Measurements from ENCODE around the gene C6orf89.

C6orf89 gene

GRCh38 chr6:36885461-36886401 is at the start of gene C6orf89:
TSS of gene C6orf89 (plus strand) at chr6:36885952. CDS start at chr6:36899445, 13,493 bp downstream.
- no peaks in the 10 kb centered on the region for H4K20me1 ChIP-seq (ENCODE audit: insufficient read depth, low read length)
- peaks cover 16% of the 10 kb centered on the region for H3K4me1 ChIP-seq (ENCODE audit: low read length)
- H3K9me3 ChIP-seq (ENCODE audit: insufficient read depth, low read length): no peaks in the 10 kb centered on the region
- H3K4me2 ChIP-seq (ENCODE audit: low read length): peak within 1 kb of the TSS; percentile 95
- peak within 1 kb of the TSS; percentile 71 for H3K27ac ChIP-seq (ENCODE audit: low read length)
- H3K27me3 ChIP-seq (ENCODE audit: low read depth, low read length): no peaks in the 10 kb centered on the region
- peak within 1 kb of the TSS; percentile 95 for H3K9ac ChIP-seq (ENCODE audit: low read length)
- H3K36me3 ChIP-seq (replicated peaks; ENCODE audit: low read depth, low read length): no peaks in the 10 kb centered on the region
- H3K79me2 ChIP-seq (ENCODE audit: low read length): peaks cover 19% of the 10 kb centered on the region
- TF ChIP-seq EZH2phosphoT487 (IDR thresholded peaks at IDR 0.05; ENCODE audit: low read depth) (no peak), CTCF (IDR thresholded peaks at IDR 0.05; ENCODE audit: low read depth, low read length) (peak; percentile 90)
- peak within 1 kb of the TSS; percentile 97 for H2AFZ ChIP-seq (ENCODE audit: low read depth, low read length)
- H3K4me3 ChIP-seq (ENCODE audit: low read length): peak within 1 kb of the TSS; percentile 88

- 0 out of 2 replicates have a peak, but pooled peaks cover 3% of the 10 kb centered on the region for H3K4me1 ChIP-seq (ENCODE audit: low read length)
- H3K4me3 ChIP-seq (ENCODE audit: low read length): no peak overlapping the region
- H3K79me2 ChIP-seq (ENCODE audit: low read length): no peaks in the 10 kb centered on the region
- H3K36me3 ChIP-seq (replicated peaks; ENCODE audit: low read depth, low read length): no peaks in the 10 kb centered on the region
- no peaks in the 10 kb centered on the region for H3K9me3 ChIP-seq (ENCODE audit: insufficient read depth, low read length)
- no peaks in the 10 kb centered on the region for H4K20me1 ChIP-seq (ENCODE audit: insufficient read depth, low read length)
- no peak overlapping the region for H3K27ac ChIP-seq (ENCODE audit: low read length)
- TF ChIP-seq EZH2phosphoT487 (IDR thresholded peaks at IDR 0.05; ENCODE audit: low read depth): no peak
- peak; percentile 39 for TF ChIP-seq CTCF (IDR thresholded peaks at IDR 0.05; ENCODE audit: low read depth, low read length)
- peaks cover 7% of the 10 kb centered on the region; the same call in 1 of the 2 replicates for H3K27me3 ChIP-seq (ENCODE audit: low read depth, low read length)
- H2AFZ ChIP-seq (ENCODE audit: low read depth, low read length): no peak overlapping the region
- H3K4me2 ChIP-seq (ENCODE audit: low read length): no peak overlapping the region
- no peak overlapping the region for H3K9ac ChIP-seq (ENCODE audit: low read length)
Observed at GRCh38 chr6:36836111-36837021, 49.4 kb upstream of the C6orf89 start.

- TF ChIP-seq EZH2phosphoT487 (IDR thresholded peaks at IDR 0.05; ENCODE audit: low read depth): no peak
- TF ChIP-seq CTCF (IDR thresholded peaks at IDR 0.05; ENCODE audit: low read depth, low read length): no peak
- no peaks in the 10 kb centered on the region for H4K20me1 ChIP-seq (ENCODE audit: insufficient read depth, low read length)
- H3K4me2 ChIP-seq (ENCODE audit: low read length): no peak overlapping the region
- 0 out of 2 replicates have a peak, but pooled peaks cover 3% of the 10 kb centered on the region for H3K4me1 ChIP-seq (ENCODE audit: low read length)
- H3K27me3 ChIP-seq (ENCODE audit: low read depth, low read length): peaks cover 7% of the 10 kb centered on the region; the same call in 1 of the 2 replicates
- H3K27ac ChIP-seq (ENCODE audit: low read length): no peak overlapping the region
- no peaks in the 10 kb centered on the region for H3K79me2 ChIP-seq (ENCODE audit: low read length)
- no peaks in the 10 kb centered on the region for H3K36me3 ChIP-seq (replicated peaks; ENCODE audit: low read depth, low read length)
- no peak overlapping the region for H3K9ac ChIP-seq (ENCODE audit: low read length)
- H3K4me3 ChIP-seq (ENCODE audit: low read length): no peak overlapping the region
- no peaks in the 10 kb centered on the region for H3K9me3 ChIP-seq (ENCODE audit: insufficient read depth, low read length)
- H2AFZ ChIP-seq (ENCODE audit: low read depth, low read length): no peak overlapping the region
Observed at GRCh38 chr6:36837022-36837339, 48.8 kb upstream of the C6orf89 start.

Data from OCI-LY3 (cell line).